GM12891 (cell line): Measurements from ENCODE around the gene PRM3.

Source experiments
- DNase-seq: peaks from one replicate; pipeline ENCODE4 v3.0.0; 2011; ENCODE audit warnings: low spot score; ENCODE audit not compliant: insufficient read length
- FAIRE-seq: peaks from 2 replicates; lab custom pipeline; 2011; peaks lifted over from hg19 to GRCh38; lab: Jason Lieb, UNC
- PAX5 ChIP-seq: IDR thresholded peaks from 2 replicates; pipeline ENCODE4 v1.6.1; 2011; ENCODE audit warnings: low read length, moderate library complexity, mild to moderate bottlenecking; ENCODE audit not compliant: insufficient read depth, severe bottlenecking
- POLR2A ChIP-seq: IDR thresholded peaks from 2 replicates; pipeline ENCODE4 v1.6.1; 2011; ENCODE audit warnings: low read depth, low read length, control low read depth
- POLR2AphosphoS5 ChIP-seq: IDR thresholded peaks from 2 replicates; pipeline ENCODE4 v1.6.1; 2011; ENCODE audit warnings: low read depth, low read length, control low read depth
- POU2F2 ChIP-seq: IDR thresholded peaks from 2 replicates; pipeline ENCODE4 v1.6.1; 2011; ENCODE audit warnings: low read depth, mild to moderate bottlenecking, control low read depth, low read length, moderate library complexity
- SPI1 ChIP-seq: IDR thresholded peaks from 2 replicates; pipeline ENCODE4 v1.6.1; 2011; ENCODE audit warnings: low read depth, low read length, control low read depth
- TAF1 ChIP-seq: IDR thresholded peaks from 2 replicates; pipeline ENCODE4 v1.6.1; 2011; ENCODE audit warnings: low read depth, low read length, control low read depth

PRM3 gene

GRCh38 chr16:11248133-11248532 lies 25.3 kb downstream of the PRM3 start:
- FAIRE-seq (no peak), DNase-seq (no peak)
- TF ChIP-seq SPI1, result no peak
- no peak for TF ChIP-seq TAF1
- no peak for TF ChIP-seq POU2F2
- TF ChIP-seq POLR2AphosphoS5, result no peak
- no peak for TF ChIP-seq POLR2A
- TF ChIP-seq PAX5, result no peak

DNA sequence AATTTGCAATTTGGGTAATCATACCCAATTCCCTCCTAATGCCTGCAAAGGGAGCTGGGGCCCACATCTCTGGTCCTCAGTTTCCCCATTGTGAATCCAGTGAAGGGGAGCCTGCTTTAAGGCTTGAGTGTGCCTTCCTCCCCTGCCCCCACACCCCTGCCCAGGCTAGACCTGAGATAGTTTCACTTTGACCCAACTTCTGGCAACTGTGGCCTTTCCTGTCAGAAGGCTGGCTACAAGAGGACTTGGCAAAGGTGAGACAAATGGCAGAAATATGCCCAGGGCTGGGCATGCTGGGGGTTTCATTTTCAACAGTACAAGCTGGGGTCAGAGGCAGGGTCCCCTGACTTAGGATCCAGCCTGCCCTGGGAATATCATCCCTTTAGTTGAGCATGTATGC lies 27.4 kb downstream of the PRM3 start:
- FAIRE-seq (no peak), DNase-seq (no peak)
- TF ChIP-seq POLR2AphosphoS5, result no peak
- TF ChIP-seq POLR2A, result no peak
- no peak for TF ChIP-seq POU2F2
- no peak for TF ChIP-seq SPI1
- no peak for TF ChIP-seq TAF1
- TF ChIP-seq PAX5, result no peak

GRCh38 chr16:11245222-11245737 lies 28.1 kb downstream of the PRM3 start:
- FAIRE-seq (no peak), DNase-seq (no peak)
- TF ChIP-seq POLR2A (no peak), POU2F2 (no peak), POLR2AphosphoS5 (no peak), PAX5 (no peak), TAF1 (no peak), SPI1 (no peak)

GRCh38 chr16:11242658-11243057 lies 30.8 kb downstream of the PRM3 start:
- DNase-seq (no peak), FAIRE-seq (no peak)
- TF ChIP-seq POLR2A, result no peak
- no peak for TF ChIP-seq TAF1
- TF ChIP-seq SPI1, result no peak
- TF ChIP-seq PAX5, result no peak
- no peak for TF ChIP-seq POU2F2
- TF ChIP-seq POLR2AphosphoS5, result no peak

DNA sequence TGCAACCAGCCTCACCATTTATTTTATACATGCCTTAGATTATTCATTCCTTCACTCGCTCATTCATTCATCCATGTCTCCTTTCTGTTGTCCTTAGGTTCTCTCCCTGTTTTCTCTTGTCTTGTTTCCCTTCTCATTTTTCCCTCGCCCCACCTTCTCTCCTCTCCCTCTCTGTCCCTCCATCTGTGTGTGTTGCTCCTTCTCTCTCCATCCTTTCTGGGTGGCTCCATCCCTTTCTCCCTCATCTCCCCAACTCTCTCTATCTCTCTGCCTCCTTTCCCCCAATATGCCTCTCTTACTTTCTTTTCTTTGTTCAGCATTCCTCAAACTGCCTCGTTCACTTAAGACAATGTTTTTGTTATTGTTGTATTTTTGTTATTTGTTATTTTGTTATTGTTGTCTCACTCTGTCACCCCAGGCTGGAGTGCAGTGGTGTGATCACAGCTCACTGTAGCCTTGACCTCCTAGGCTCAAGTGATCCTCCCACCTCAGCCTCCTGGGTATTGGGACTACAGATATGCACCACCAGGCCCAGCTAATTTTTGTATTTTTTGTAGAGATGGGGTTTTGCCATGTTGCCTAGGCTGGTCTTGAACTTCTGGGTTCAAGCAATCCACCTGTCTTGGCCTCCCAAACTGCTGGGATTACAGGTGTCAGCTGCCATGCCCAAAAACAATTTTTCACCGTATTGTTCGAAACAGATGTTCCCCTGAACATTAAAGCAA lies 31.8 kb downstream of the PRM3 start:
- FAIRE-seq, result no peak

GRCh38 chr16:11240636-11241473 lies 32.6 kb downstream of the PRM3 start:
- no peak for FAIRE-seq
- no peak for DNase-seq
- TF ChIP-seq POLR2A (no peak), TAF1 (no peak), POLR2AphosphoS5 (no peak), POU2F2 (no peak), SPI1 (no peak), PAX5 (no peak)

More for the DNA sequence above, 31.8 kb downstream of the PRM3 start:
- no peak for DNase-seq
- TF ChIP-seq POLR2A (no peak), TAF1 (no peak), SPI1 (no peak), POLR2AphosphoS5 (no peak), POU2F2 (no peak), PAX5 (no peak)

- FAIRE-seq, result no peak
- DNase-seq, result no peak
- TF ChIP-seq POLR2AphosphoS5 (no peak), SPI1 (no peak)
These were observed 33.5 kb downstream of the PRM3 start for GRCh38 chr16:11239644-11240632.
